ENCODE results near the gene AKR1C2.
A peak's percentile ranks its signal among the peaks of the same experiment; 100 is the strongest.
"Not testable (repeated sequence)": the region's sequence is repeated elsewhere in the genome, so short reads cannot be mapped to it uniquely, and the experiment has no call there.

The AKR1C2 gene

DNA sequence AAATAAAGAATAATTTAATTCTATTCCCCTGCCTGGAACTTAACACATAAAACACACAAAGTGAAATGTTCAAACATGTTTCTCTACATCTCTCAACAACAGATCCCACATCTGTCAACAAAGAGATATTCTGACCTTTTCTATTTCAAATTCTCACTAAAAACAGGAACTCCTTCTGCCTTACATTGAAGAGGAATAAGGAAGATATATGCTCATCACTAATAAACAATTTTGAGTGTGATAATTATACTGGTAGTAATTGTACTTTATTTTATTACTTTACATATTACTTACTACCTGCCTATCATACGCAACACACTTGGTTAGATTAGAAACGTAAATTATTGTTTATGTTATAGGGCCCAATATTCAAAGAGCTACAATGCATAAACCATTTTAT is 13.4 kb downstream of the AKR1C2 start:
- DNase-seq (ENCODE audit: low read depth, low spot score): no peak

DNA sequence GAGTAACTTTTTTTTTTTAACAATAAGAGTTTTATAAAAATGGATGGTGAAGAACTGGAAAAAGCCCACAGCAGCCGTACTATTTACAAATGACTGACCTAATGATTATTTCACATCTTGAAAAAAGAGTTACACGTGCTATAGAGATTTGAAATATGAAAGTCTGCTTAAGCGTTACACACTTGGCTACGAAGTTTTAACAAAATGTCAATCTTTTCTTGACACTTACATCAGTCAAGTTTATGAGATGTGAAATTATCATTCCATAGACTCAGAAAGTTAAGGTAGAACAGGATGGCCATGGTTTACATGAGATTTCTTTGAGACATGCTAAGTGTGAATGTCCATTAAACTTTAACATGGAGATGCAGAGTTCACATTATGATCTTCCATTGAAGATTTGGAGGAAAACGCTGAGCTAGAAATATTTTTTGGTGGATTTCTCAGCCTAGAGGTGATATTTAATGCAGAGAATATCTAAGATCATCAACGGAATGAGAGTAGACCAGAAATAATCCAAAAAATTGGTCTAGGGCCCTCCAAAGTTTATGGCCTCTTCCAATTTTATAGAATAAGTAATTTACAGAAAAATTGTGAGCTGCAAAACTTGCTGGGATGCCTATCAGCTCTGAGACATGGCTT is 15.5 kb downstream of the AKR1C2 start:
- not testable (repeated sequence) for DNase-seq (ENCODE audit: low read depth, low spot score)

DNA sequence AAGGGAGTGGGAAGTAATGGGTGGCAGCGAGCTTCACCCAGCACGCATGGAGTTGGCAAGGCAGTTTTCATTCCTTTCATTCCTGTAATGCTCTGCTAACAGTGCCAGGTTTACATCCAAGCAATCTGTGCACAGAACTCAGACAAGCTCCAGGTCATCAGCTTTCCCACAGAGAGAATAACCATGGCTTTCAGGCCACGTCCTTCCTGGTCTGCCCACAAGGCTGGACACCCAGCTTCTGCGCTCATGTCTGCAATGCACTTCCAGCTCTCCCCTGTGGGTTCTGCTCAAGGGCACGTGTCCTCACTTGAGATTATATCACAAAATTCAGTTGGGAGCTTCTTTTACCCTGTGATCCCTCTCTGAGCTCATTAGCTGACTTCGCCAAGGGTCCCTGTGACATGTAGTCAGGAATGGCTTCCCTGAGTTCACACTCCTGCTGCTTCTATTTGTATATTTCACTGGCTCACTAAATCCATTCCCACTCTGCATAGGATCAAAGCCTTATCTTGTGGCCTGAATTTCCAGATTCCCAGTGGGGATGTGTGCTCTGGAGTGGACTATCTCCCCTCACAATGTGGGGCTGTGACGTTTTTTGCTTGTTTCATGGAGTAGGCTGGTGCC is 18.6 kb downstream of the AKR1C2 start:
- DNase-seq (ENCODE audit: low read depth, low spot score): no peak

GRCh38 chr10:4984223-4984622 is 19.4 kb downstream of the AKR1C2 start:
- DNase-seq (ENCODE audit: low read depth, low spot score): no peak

GRCh38 chr10:4983615-4984216 is 19.9 kb downstream of the AKR1C2 start:
- DNase-seq (ENCODE audit: low read depth, low spot score): no peak

DNA sequence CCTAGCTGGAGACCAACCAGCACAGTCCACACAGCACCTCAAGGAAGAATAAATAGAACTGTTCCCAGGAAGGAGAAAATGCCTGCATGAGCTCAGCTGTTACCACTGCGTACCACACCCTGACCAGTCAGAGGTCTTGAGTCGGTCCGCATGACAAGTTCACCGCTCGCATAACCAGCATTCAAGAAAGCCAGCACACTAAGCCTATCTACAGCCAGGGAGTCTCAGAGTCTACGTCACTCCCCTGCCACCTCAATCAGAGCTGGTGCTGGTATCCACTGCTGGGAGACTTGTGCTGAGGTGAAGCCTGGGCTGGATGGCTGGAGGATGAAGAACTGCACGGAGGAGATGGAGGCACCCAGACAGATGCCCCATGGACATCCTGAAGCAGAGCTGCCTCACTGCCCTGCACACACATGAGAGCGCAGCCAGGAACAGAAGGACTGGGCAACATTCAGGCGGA is 20.9 kb downstream of the AKR1C2 start:
- DNase-seq (ENCODE audit: low read depth, low spot score): no peak

DNA sequence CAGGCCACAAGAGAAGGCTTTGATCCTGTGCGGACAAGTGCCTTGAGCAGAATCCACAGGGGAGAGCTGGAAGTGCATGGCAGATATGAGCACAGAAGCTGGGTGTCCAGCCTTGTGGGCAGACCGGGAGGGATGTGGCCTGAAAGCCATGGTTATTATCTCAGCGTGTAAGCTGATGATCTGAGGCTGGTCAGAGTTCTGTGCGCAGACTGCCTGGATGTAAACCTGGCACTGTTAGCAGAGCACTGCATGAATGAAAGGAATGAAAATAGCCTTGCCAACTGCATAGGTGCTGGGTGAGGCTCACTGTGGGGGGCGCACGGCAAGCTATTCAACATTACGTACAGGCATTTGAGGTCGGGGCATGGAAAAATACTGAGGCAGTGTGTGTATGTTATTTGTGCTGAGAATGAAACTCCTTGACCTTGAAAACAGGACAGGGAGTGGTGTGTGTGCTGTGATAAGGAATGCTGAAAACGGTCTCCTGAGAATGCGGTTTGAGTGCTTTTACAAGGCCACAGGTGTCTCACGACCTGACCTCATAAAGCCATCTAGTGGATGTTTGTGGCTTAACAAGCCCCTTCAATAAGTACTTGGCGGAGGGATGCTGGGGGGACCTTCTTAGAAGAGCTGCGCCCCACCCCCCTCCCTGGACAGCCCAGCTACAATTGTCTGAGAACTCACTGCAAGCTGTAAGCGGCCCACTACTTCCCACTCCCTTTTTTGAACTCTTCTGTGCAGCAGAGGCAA is 21.8 kb downstream of the AKR1C2 start:
- peak; percentile 81 for DNase-seq (ENCODE audit: low read depth, low spot score)

GRCh38 chr10:4980793-4981192 is 22.9 kb downstream of the AKR1C2 start:
- DNase-seq (ENCODE audit: low read depth, low spot score): no peak

GRCh38 chr10:4978870-4979269 is 24.8 kb downstream of the AKR1C2 start:
- no peak for DNase-seq (ENCODE audit: low read depth, low spot score)

DNA sequence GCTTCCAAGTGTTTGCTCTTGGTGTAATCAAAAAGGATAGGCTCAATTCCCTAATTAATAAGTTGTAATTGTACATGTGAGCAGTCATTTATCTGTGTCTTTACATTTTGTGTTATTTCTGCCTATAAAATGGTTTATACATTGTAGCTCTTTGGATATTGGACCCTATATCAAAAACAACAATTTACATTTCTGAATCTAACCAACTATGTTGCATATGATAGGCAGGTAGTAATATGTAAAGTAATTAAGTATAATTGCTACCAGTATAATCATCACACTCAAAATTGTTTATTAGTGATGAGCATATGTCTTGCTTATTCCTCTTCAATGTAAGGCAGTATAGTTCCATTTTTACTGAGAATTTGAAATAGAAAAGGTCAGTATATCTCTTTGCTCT is 26.6 kb downstream of the AKR1C2 start:
- DNase-seq (ENCODE audit: low read depth, low spot score): no peak

DNA sequence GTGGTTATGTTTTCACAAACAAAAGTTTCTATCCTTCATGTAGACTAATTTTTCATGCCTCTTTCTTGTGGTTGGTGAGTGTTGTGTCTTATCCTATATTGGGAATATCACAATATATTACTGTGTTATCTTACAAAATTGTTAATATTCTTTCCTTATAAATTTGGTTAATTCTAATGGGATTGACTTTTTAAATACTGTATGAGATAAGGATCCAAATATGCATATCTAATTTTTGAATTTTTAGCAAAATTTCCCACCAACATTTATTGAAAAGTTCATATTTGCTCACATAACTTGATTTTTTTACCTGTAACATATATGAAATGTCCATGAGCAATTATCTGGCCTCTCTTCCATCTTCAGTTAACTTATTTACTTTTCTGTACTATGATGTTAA is 29.3 kb downstream of the AKR1C2 start:
- DNase-seq (ENCODE audit: low read depth, low spot score): not testable (repeated sequence)

GRCh38 chr10:4973294-4973693 is 30.4 kb downstream of the AKR1C2 start:
- not testable (repeated sequence) for DNase-seq (ENCODE audit: low read depth, low spot score)

DNA sequence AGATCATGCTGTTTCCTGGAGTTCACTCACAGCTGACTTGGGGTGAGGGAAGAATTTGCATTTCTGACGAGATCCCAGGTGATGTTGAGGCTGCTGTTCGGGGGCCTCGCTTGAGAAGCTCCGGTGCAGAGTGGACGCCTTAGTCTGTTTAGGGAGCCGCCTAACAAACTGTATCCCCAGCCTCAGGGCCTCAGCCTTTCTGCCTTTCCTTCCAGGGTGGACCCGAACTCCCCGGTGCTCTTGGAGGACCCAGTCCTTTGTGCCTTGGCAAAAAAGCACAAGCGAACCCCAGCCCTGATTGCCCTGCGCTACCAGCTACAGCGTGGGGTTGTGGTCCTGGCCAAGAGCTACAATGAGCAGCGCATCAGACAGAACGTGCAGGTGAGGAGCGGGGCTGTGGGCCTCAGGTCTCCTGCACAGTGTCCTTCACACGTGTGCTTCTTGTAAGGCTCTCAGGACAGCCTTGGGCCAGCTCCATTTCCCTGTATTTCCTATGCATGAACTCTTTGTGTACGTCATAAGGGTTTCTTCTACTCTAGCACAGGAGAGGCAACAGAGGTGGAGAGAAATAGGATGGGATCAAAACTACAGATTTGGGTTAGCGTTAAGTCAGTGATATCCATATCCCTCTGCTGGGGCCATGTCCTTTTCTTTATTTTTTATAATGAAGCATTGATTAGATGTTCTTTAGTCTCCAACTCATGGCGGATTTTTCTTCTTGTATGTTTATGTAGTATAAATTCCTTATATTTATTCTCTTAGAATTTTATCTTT is 31.1 kb downstream of the AKR1C2 start:
- not testable (repeated sequence) for DNase-seq (ENCODE audit: low read depth, low spot score)

DNA sequence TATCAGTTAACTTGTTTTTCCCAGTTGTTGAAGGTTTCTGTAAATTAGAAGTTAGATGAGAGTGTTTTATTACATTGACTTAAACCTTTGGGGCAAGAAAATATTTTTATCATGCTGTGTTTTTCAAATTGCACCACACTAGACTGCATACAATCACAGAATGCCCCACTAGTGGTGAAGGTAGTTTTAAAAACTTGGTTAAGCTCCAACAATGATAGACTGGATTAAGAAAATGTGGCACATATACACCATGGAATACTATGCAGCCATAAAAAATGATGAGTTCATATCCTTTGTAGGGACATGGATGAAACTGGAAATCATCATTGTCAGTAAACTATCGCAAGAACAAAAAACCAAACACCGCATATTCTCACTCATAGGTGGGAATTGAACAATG is 33.3 kb downstream of the AKR1C2 start:
- not testable (repeated sequence) for DNase-seq (ENCODE audit: low read depth, low spot score)

DNA sequence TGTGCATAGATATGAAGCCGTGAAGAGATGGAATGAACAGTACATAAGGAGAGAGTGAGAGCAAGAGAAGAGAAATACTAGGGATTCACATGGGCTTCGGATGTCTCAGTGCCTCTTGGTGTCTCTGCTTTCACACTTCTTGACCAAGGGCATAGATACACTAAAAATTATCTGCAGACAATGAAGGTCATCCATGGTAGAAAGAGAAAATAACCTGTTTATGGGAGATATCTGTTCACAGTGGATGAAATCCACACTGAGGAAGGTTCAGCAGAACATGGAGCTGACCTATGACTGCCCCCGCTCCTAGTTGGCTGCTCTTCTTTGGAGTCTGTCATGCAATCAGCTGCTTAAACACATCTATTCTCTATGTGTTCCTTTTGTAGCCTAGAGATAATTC is 34.4 kb downstream of the AKR1C2 start:
- DNase-seq (ENCODE audit: low read depth, low spot score): not testable (repeated sequence)

DNA sequence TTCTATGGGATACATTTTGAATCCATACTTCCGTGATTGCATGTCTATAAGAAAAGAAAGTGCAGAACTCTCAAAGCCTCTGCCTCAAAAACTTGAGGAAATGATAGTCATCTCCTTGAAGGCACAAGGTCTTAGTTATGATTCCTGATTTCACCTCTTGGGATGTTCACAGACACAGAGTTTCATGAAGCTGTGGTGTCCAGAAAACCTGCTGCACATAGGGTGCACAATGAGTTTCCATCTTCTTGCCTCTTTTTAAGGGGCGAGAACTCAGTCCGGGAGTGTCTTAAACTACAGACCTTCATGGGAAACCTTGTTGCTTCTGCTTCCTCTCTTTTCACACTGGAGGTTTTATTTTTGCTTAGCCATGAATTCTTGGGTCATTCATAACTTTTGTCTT is 36.5 kb downstream of the AKR1C2 start:
- not testable (repeated sequence) for DNase-seq (ENCODE audit: low read depth, low spot score)

DNA sequence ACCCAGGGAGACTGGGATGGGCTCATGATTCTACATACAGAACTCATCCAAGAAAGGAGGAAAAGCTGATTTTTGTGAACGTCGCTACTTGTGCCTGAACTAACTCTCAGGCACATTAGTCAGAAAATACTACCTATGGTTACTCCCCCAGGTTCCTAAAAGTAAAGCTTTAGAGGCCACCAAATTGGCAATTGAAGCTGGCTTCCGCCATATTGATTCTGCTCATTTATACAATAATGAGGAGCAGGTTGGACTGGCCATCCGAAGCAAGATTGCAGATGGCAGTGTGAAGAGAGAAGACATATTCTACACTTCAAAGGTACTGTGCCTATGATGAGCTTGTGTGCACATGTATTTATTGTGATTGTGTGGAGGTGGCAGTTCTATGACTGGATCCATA is 37.9 kb downstream of the AKR1C2 start:
- DNase-seq (ENCODE audit: low read depth, low spot score): not testable (repeated sequence)

- not testable (repeated sequence) for DNase-seq (ENCODE audit: low read depth, low spot score)
Measured at GRCh38 chr10:4963815-4964154, 39.9 kb downstream of the AKR1C2 start.

DNA sequence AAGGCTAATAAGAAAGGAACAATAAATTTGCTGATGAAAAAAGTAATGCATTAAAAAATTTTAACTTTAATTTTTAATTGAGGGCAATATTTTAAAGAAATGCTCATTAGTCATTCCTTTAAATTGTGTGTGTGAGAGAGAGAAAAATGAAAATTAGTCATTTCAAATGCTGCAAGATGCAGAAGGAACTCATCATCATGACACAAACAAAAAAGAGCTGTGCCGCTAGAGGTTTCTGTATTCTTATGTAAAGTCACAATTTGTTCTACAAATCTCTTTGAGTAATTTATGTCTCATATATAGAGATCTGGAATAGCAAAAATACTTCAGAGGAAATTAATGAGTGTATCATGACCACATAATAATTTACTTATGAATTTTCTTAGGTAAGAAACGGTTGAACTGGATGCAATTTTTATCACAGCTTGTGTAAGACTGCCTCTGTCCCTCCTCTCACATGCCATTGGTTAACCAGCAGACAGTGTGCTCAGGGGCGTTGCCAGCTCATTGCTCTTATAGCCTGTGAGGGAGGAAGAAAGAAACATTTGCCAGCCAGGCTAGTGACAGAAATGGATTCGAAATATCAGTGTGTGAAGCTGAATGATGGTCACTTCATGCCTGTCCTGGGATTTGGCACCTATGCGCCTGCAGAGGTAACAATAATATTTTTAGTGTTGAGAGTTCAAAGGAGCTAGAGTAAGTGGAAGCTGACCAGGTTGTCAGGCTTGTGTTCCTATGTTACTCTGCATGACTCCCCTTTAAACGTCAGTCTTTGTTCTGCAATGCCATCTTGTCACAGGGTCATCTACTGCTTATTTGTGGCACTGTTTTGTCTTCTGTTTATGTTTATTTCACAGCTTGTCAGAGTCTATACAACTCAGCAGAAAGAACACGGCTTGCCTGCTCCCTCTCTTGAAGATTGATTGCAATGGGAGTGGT is 40.5 kb downstream of the AKR1C2 start, which contains the start of gene AKR1C1:
TSS of gene AKR1C1 (plus strand) at position 540 of the 939 bp plus-strand sequence. CDS start at position 570, 30 bp downstream.
- not testable (repeated sequence) for DNase-seq (ENCODE audit: low read depth, low spot score)

DNA sequence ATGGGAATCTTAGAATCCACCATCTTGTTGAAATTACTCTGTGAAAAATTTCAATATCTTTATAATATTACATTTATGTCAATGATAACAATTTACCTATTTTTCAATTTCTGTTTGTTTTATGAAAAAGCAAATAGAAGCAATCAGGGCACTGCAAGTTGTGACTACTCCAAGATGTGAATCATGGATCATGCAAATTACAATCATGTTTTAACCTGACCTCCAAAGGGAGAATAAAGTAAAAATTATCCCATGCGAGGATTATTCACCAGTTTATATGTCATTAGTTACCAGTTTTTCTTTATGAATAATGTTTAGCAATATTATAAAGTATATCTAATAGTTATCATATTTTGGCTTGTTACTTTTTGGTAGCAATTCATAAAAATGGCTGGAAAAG is 41.3 kb downstream of the AKR1C2 start:
- DNase-seq (ENCODE audit: low read depth, low spot score): not testable (repeated sequence)

Data from iPS DF 19.7 (cell line).